ENCODE results near the gene PRELID3B.
"Not testable (repeated sequence)": the region's sequence is repeated elsewhere in the genome, so short reads cannot be mapped to it uniquely, and the experiment has no call there.

The PRELID3B gene

DNA sequence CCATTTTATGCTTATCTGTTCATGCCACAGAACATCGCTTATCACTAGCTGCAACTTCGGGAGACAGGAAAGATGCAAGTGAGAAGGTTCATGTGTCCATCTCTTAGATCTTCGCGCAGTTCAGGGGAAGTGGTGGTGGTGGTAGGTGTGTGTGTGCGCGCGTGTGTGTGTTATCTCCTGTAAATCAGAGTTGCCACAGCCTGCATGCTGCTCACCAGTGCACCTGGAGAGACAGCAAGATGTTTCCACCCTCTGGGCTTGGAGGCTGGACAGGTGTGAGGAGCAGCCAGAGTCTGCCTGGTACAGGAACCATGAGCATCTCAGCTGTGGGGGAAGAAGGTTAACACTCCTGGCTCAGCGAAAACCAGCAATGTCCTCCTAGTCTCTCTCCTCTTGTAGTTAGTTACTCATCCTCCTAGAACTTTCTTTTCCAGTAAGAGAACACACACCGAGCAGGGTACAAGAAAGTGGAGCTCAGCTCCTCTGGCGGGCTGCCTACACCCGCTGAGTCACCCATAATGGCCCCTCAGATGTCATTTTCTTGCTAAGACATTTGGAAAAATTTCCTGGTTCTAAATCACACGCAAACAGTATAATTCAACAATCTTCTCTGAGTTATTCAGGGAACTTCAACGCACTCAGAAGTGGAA lies 28.5 kb downstream of the PRELID3B start:
- in situ Hi-C loops (cut with HindIII; ENCODE audit: low sequenced_read_pairs): no loop called here

DNA sequence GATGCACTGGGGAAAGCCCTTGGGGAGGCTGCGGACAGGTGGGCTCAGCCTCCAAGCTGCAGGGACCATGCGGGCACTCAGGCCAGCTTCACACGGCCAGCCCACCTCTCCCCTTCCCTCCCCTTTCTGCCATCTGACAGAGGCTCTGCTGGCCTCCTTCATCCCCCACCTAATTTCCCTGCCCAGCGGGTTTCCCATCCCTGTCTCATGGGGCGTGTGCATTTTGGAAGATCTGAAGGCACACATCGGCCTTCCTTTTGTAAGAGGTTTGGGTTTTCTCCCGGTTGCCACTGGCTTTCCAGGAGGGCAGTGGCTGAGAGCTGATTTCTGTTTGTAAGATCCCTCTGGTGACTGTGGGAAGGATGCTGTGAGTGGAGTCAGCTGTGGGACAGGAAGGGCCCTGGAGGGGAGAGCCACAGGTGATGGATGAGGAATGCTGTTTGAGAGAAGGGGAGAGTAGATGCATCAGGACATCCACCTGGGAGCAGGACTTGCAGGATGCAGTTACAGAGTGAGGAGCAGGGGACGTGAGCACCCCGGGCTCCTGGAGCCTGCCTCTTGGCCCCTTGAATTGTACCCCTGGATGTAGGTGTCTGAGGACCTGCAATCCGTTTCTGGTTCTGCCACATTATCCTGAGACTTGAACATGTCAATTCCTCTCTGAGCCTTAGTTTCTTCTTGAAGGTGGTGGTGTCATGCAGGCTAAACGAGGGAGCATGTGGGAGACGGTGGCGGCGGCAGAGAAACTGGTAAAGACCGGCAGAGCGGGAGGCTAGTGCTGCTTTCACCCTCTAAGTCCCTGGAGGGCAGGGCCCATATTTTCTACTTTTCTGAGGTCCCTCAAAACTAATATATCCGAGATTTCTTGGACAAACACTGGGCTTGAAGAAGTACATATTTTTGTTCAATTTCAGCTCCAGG lies 29.3 kb downstream of the PRELID3B start:
- in situ Hi-C loops (cut with HindIII; ENCODE audit: low sequenced_read_pairs): no loop called here
- H3K4me3 ChIP-seq (ENCODE audit: low read depth, low read length): no peak overlapping the region
- no peak for DNase-seq (ENCODE audit: low read depth, low spot score)
- TF ChIP-seq, protein P1, sequence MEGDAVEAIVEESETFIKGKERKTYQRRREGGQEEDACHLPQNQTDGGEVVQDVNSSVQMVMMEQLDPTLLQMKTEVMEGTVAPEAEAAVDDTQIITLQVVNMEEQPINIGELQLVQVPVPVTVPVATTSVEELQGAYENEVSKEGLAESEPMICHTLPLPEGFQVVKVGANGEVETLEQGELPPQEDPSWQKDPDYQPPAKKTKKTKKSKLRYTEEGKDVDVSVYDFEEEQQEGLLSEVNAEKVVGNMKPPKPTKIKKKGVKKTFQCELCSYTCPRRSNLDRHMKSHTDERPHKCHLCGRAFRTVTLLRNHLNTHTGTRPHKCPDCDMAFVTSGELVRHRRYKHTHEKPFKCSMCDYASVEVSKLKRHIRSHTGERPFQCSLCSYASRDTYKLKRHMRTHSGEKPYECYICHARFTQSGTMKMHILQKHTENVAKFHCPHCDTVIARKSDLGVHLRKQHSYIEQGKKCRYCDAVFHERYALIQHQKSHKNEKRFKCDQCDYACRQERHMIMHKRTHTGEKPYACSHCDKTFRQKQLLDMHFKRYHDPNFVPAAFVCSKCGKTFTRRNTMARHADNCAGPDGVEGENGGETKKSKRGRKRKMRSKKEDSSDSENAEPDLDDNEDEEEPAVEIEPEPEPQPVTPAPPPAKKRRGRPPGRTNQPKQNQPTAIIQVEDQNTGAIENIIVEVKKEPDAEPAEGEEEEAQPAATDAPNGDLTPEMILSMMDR (IDR thresholded peaks at IDR 0.05; ENCODE audit: low read depth, low read length): no peak

More for the DNA sequence above, 28.5 kb downstream of the PRELID3B start:
- no peak overlapping the region for H3K4me3 ChIP-seq (ENCODE audit: low read depth, low read length)
- DNase-seq (ENCODE audit: low read depth, low spot score): peak; percentile 75
- TF ChIP-seq, protein P1 (IDR thresholded peaks at IDR 0.05; ENCODE audit: low read depth, low read length): no peak

DNA sequence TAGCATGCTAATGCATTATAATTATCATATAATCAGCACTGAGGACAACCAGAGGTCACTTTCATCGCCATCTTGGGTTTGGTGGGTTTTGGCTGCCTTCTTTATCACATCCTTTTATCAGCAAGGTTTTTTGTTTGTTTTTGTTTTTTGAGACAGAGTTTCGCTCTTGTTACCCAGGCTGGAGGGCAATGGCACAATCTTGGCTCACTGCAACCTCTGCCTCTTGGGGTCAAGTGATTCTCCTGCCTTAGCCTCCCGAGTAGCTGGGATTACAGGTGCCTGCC lies 30.8 kb downstream of the PRELID3B start:
- in situ Hi-C loops (cut with HindIII; ENCODE audit: low sequenced_read_pairs); DNase-seq (ENCODE audit: low read depth, low spot score); H3K4me3 ChIP-seq (ENCODE audit: low read depth, low read length): not testable (repeated sequence)

DNA sequence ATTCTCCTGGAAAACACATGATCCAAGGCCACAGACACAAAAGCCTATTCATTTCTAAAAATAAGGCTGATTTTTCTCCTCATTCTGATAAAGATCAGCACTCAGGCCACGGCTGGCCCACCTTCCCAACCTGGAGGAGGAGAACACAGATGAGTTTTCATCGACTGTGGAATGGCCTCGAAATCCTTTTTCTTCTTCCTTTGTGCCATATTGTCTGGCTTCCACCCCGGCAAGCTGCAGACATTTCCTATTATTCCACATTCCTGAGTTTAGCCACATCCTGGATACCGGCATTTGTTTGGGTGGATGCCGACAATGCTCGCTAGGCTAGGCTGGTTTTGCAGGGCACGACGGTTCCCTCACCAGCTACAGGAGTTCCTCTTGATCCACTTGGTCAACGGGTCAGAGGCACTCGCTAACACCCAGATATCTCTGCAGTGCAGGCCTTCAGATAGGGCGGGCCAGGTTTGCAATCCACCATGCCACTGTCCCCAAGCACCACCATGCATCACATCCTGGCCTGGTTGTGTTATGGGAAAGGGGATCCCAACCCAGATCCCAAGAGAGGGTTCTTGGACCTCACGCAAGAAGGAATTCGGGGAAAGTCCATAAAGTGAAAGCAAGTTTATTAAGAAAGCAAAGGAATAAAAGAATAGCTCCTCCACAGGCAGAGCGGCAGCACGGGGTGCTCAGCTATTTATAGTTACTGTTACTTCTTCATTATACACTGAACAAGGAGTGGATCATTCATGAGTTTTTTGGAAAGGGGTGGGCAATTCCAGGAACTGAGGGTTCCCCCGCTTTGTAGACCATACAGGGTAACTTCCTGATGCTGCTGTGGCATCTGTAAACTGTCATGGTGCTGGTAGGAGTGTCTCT lies 31.4 kb downstream of the PRELID3B start:
- TF ChIP-seq, protein P1 (IDR thresholded peaks at IDR 0.05; ENCODE audit: low read depth, low read length): no peak
- peak; percentile 92 for DNase-seq (ENCODE audit: low read depth, low spot score)
- in situ Hi-C loops (cut with HindIII; ENCODE audit: low sequenced_read_pairs): no loop called here
- no peak overlapping the region for H3K4me3 ChIP-seq (ENCODE audit: low read depth, low read length)

DNA sequence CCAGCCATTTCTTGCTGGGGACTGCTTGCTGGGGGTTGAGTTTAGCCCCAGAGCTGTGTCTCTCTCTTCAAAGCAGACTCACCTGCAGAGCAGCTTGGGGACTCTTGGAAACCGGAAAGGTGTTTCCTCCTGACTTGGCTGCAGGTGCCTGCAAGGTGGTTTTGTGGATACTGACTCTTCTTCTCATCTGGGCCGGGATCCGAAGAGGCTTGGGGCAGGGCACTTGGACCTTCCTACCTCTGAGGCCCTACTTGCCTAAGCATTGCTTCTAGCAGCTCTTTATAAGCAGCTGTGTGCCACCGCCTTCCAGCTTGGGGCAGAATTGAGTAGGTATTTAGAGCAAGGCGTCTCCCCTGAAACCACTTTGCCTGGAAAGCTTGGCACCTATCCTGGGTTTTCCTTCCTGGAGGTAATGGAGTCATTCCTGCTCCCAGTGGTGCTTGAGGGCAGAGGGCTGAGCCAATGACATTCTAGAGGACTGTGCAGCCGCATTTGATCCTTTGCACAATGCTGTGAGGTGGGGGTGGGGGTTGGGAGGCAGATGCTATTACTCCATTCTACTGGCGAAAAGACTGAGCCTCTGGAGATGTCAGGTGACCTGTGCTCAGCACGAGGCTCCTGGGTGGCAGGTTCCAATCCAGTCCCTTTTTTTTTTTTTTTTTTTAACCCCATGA lies 32.1 kb downstream of the PRELID3B start:
- in situ Hi-C loops (cut with HindIII; ENCODE audit: low sequenced_read_pairs): no loop called here
- peak; percentile 19 for DNase-seq (ENCODE audit: low read depth, low spot score)
- TF ChIP-seq, protein P1 (IDR thresholded peaks at IDR 0.05; ENCODE audit: low read depth, low read length): no peak
- no peak overlapping the region for H3K4me3 ChIP-seq (ENCODE audit: low read depth, low read length)

DNA sequence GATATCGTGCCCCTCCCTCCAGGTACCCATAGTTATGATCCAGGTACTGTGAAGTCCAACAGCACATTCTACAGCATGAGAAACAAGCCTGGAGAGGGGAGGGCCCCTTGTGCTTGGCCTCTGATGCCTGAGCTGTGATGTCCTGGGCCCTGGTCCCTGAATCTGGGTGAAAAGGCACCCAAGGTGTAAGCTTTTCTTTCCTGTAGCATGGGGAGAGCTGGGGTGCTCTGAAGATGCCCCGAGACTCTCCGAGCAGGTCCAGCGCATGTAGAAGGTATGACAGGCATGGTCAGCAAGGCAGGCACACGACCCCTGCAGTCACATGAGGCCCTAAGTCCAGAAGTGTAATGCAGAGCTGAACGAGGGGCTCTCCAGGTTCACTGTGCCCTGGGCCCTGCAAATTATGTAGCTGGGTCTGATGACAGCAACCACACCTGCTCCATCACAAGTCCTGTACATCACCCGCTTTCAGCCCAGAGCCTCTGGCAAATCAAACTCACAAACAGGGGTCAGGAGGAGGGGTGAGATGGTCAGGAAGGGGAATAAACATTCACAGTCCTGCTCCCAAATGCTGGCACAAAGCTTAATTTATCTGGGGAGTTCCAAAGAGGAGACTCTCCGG lies 33.8 kb downstream of the PRELID3B start:
- in situ Hi-C loops (cut with HindIII; ENCODE audit: low sequenced_read_pairs): no loop called here
- no peak overlapping the region for H3K4me3 ChIP-seq (ENCODE audit: low read depth, low read length)
- no peak for DNase-seq (ENCODE audit: low read depth, low spot score)
- TF ChIP-seq, protein P1 (IDR thresholded peaks at IDR 0.05; ENCODE audit: low read depth, low read length): no peak

All from astrocyte of the spinal cord (primary cell).